ENCODE data around the gene CHRNA5. TPM values are rescaled to one million over a fixed set of nuclear protein-coding genes. Genes with fewer than 3 reads are reported as not detected.
A peak's percentile ranks its signal among the peaks of the same experiment; 100 is the strongest.
"Not testable (repeated sequence)": the region's sequence is repeated elsewhere in the genome, so short reads cannot be mapped to it uniquely, and the experiment has no call there.

CHRNA5 gene
- total RNA-seq = 1 to 10 TPM; 8.4 to 8.9 TPM
- polyA plus RNA-seq = 0.89 TPM

DNA sequence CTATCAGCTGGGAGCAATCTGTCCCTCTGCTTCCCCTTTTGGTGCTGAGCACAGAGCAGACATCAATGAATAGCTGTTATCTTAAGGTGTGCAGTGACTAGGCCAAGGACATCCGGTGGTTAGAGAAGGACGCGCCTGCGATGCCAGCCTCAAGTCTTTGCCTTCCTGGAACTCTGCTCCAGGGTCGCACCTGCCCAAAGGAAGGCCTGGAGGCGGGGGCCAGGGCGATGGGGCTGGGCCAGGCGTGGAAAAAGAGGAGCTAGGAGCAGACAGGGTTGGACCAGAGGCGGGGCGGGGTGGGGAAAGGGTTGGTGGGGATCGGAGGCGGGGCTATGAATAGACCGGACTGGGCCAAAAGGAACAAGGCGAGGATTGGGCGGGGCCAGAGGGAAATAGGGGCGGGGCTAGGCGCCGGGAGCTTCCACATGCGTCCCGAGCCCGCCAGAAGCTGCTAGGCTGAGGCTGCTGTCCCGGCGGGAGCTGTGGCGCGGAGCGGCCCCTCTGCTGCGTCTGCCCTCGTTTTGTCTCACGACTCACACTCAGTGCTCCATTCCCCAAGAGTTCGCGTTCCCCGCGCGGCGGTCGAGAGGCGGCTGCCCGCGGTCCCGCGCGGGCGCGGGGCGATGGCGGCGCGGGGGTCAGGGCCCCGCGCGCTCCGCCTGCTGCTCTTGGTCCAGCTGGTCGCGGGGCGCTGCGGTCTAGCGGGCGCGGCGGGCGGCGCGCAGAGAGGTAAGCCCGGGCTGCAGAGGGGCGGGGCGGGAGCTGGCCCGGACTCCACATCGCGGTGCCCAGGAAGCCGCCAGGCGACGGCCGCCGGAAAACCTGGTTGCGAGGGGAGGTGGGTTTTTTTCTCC, at the start of gene CHRNA5:
Gene CHRNA5 (plus strand): TSS at position 424 of the 854 bp plus-strand sequence. CDS start 200 bp downstream, at position 624.
- H3K4me1 Mint-ChIP-seq = peaks cover 15 to 23% (median 16%) of the 10 kb centered on the region in 3 donors
- peak within 1 kb of the TSS; percentile 76 to 92 (median 89) for H3K4me3 Mint-ChIP-seq

DNA sequence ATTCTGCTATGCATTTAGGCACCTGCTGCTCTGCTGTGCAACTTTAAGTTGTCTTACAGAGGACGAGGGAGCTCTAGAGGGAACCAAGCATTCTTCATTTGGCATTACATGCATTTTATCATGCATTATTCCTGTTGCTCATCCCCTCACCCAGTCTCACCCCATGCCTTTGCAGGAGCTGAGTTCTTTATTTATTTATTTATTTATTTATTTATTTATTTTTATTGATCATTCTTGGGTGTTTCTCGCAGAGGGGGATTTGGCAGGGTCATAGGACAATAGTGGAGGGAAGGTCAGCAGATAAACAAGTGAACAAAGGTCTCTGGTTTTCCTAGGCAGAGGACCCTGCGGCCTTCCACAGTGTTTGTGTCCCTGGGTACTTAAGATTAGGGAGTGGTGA, 45.3 kb upstream of the CHRNA5 start:
- POLR2A ChIA-PET; H3K27me3 Mint-ChIP-seq; H3K4me3 Mint-ChIP-seq; H3K27me3 ChIP-seq (ENCODE audit: insufficient read depth, low read length, poor library complexity, severe bottlenecking); H3K36me3 ChIP-seq (ENCODE audit: insufficient read depth, low read length); H3K9me3 ChIP-seq (ENCODE audit: low read length); H3K9me3 Mint-ChIP-seq; CTCF ChIA-PET; H3K4me1 ChIP-seq (ENCODE audit: insufficient read depth, low read length); H3K4me1 Mint-ChIP-seq; DNase-seq; H3K36me3 Mint-ChIP-seq; H3K27ac ChIP-seq (ENCODE audit: low read depth, low read length); H3K4me3 ChIP-seq (ENCODE audit: low read length); H3K27ac Mint-ChIP-seq: not testable (repeated sequence)

More for the DNA sequence above, at the start of gene CHRNA5:
- peak within 1 kb of the TSS; percentile 66 for H3K4me3 ChIP-seq (ENCODE audit: low read length)
- POLR2A ChIA-PET = interaction anchor here (0.5 to 1.7 kb wide), 4 partner anchors 8 to 128 kb away, joined by 3 to 5 read pairs (median 4); partner anchors contain the start of genes IREB2 and PSMA4
- no peaks in the 10 kb centered on the region for H3K36me3 ChIP-seq (ENCODE audit: insufficient read depth, low read length)
- no peaks in the 10 kb centered on the region for H3K27me3 ChIP-seq (ENCODE audit: insufficient read depth, low read length, poor library complexity, severe bottlenecking)
- H3K9me3 ChIP-seq (ENCODE audit: low read length) = no peaks in the 10 kb centered on the region
- H3K27ac ChIP-seq (ENCODE audit: low read depth, low read length) = no peak within 1 kb of the TSS
- H3K27me3 Mint-ChIP-seq = peaks cover 9 to 15% of the 10 kb centered on the region in 2 donors
- peak within 1 kb of the TSS in 7 of 8 donors; percentile 14 to 88 (median 63) for H3K27ac Mint-ChIP-seq
- peaks cover 14% of the 10 kb centered on the region for H3K4me1 ChIP-seq (ENCODE audit: insufficient read depth, low read length)
- CTCF ChIA-PET = no interaction called here
- H3K36me3 Mint-ChIP-seq = peaks cover 0 to 1% (median 0%) of the 10 kb centered on the region in 3 donors
- H3K9me3 Mint-ChIP-seq = no peaks in the 10 kb centered on the region
- peak; percentile 22 to 69 (median 52) for DNase-seq

DNA sequence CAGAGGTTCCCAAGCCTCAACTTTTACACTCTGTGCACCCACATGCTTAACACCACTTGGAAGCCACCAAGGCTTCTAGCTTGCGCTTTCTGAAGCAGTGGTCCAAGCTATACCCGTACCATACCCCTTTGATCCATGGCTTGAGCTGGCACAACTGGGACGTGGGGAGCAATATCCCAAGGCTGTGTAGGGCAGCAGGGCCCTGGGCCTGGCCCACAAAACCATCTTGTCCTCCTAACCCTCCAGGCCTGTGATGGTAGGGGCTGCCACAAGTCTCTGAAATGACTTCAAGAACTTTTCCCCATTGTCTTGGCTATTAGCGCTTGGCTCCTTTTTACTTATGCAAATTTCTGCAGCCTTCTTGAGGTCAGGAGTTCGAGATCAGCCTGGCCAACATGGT, 41.1 kb upstream of the CHRNA5 start:
- Histone ChIP-seq H3K36me3 (ENCODE audit: insufficient read depth, low read length) (no peaks in the 10 kb centered on the region), H3K27ac (ENCODE audit: low read depth, low read length) (no peak overlapping the region), H3K4me1 (ENCODE audit: insufficient read depth, low read length) (no peaks in the 10 kb centered on the region), H3K4me3 (ENCODE audit: low read length) (no peak overlapping the region), H3K9me3 (ENCODE audit: low read length) (no peaks in the 10 kb centered on the region), H3K27me3 (ENCODE audit: insufficient read depth, low read length, poor library complexity, severe bottlenecking) (no peaks in the 10 kb centered on the region)
- H3K27me3 Mint-ChIP-seq = no peaks in the 10 kb centered on the region
- ChIA-PET CTCF (no interaction called here), POLR2A (no interaction called here)
- H3K4me1 Mint-ChIP-seq = no peaks in the 10 kb centered on the region
- no peak for DNase-seq
- H3K36me3 Mint-ChIP-seq = peaks cover 0 to 3% (median 0%) of the 10 kb centered on the region in 3 donors
- no peak overlapping the region for H3K27ac Mint-ChIP-seq
- no peaks in the 10 kb centered on the region for H3K9me3 Mint-ChIP-seq
- H3K4me3 Mint-ChIP-seq = no peak overlapping the region

DNA sequence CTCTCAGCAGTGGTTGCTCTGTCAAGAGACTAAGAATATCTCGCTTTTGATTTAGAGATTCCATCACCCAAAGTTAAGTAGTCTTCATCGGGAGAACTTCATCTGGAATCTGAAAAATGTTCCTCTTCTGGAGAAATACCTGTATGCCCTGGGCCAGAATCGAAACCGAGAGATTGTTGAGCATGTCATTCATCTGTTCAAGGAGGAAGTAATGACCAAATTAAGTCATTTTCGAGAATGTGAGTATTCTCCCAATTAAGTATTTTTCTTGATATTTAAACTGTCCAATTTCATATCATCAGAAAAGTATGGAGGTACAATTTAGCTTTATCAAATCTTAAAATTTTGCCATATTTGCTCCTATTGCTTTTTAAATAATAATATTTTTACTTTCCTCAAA, 38.0 kb upstream of the CHRNA5 start:
- Histone ChIP-seq H3K27ac (ENCODE audit: low read depth, low read length) (no peak overlapping the region), H3K36me3 (ENCODE audit: insufficient read depth, low read length) (no peaks in the 10 kb centered on the region), H3K27me3 (ENCODE audit: insufficient read depth, low read length, poor library complexity, severe bottlenecking) (no peaks in the 10 kb centered on the region), H3K4me3 (ENCODE audit: low read length) (no peak overlapping the region), H3K9me3 (ENCODE audit: low read length) (no peaks in the 10 kb centered on the region), H3K4me1 (ENCODE audit: insufficient read depth, low read length) (no peaks in the 10 kb centered on the region)
- no peak for DNase-seq
- Mint-ChIP-seq H3K27ac (no peak overlapping the region), H3K9me3 (no peaks in the 10 kb centered on the region), H3K36me3 (peaks cover 0 to 3% (median 0%) of the 10 kb centered on the region in 3 donors), H3K27me3 (no peaks in the 10 kb centered on the region), H3K4me3 (no peak overlapping the region), H3K4me1 (no peaks in the 10 kb centered on the region)
- ChIA-PET POLR2A (no interaction called here), CTCF (no interaction called here)

DNA sequence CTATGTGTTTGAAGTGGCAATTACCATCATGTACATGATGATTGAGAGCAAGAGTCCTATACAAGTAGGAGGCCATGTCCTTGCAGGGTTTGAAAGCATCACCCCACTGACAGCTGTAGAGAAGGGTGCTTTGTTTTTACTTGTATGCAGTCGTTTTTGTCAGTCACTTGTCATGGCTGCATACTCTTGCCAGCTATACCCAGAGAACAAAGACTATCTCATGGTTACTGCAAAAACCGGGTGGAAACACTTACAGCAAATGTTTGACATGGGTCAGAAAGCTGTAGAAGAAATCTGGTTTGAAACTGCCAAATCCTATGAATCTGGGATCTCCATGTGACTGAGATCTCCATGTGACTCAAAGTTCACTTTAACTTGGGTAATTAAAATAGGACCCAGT, 32.0 kb upstream of the CHRNA5 start:
- no peaks in the 10 kb centered on the region for H3K9me3 Mint-ChIP-seq
- POLR2A ChIA-PET = no interaction called here
- H3K27ac Mint-ChIP-seq = no peak overlapping the region
- Histone ChIP-seq H3K4me1 (ENCODE audit: insufficient read depth, low read length) (no peaks in the 10 kb centered on the region), H3K27ac (ENCODE audit: low read depth, low read length) (no peak overlapping the region), H3K9me3 (ENCODE audit: low read length) (no peaks in the 10 kb centered on the region), H3K4me3 (ENCODE audit: low read length) (no peak overlapping the region), H3K27me3 (ENCODE audit: insufficient read depth, low read length, poor library complexity, severe bottlenecking) (no peaks in the 10 kb centered on the region), H3K36me3 (ENCODE audit: insufficient read depth, low read length) (no peaks in the 10 kb centered on the region)
- CTCF ChIA-PET = interaction anchor here (1.8 kb wide), 1 partner anchor 8 kb away, joined by 4 read pairs; no protein-coding TSS in a partner anchor
- no peaks in the 10 kb centered on the region for H3K27me3 Mint-ChIP-seq
- no peaks in the 10 kb centered on the region for H3K4me1 Mint-ChIP-seq
- H3K36me3 Mint-ChIP-seq = no peaks in the 10 kb centered on the region
- no peak overlapping the region for H3K4me3 Mint-ChIP-seq
- DNase-seq = no peak

DNA sequence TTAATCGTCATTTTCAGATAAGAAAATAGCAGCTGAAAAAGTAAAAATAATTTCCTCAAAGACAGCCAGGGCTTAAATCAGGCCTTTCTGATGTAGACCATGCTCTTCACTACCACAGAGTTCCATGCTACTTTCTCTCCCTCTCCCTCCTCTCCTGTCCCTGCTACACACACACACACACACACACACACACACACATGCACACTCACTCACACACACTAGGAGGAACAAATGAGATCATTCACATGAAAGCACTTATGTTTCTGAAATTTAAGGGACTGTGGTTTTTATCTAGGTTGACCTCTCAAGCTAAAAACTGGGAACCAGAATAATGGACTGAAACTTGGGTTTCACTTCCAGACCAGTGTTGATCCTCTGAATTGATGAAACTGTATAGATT, 29.2 kb upstream of the CHRNA5 start:
- Mint-ChIP-seq H3K9me3 (no peaks in the 10 kb centered on the region), H3K36me3 (peaks cover 0 to 10% (median 0%) of the 10 kb centered on the region in 3 donors), H3K27ac (no peak overlapping the region), H3K4me1 (peaks cover 7 to 10% (median 10%) of the 10 kb centered on the region in 3 donors), H3K4me3 (no peak overlapping the region), H3K27me3 (peaks cover 0 to 6% of the 10 kb centered on the region in 2 donors)
- POLR2A ChIA-PET = no interaction called here
- H3K9me3 ChIP-seq (ENCODE audit: low read length) = no peaks in the 10 kb centered on the region
- H3K27ac ChIP-seq (ENCODE audit: low read depth, low read length) = no peak overlapping the region
- no peaks in the 10 kb centered on the region for H3K4me1 ChIP-seq (ENCODE audit: insufficient read depth, low read length)
- DNase-seq = no peak
- H3K27me3 ChIP-seq (ENCODE audit: insufficient read depth, low read length, poor library complexity, severe bottlenecking) = no peaks in the 10 kb centered on the region
- no peaks in the 10 kb centered on the region for H3K36me3 ChIP-seq (ENCODE audit: insufficient read depth, low read length)
- CTCF ChIA-PET = no interaction called here
- no peak overlapping the region for H3K4me3 ChIP-seq (ENCODE audit: low read length)

DNA sequence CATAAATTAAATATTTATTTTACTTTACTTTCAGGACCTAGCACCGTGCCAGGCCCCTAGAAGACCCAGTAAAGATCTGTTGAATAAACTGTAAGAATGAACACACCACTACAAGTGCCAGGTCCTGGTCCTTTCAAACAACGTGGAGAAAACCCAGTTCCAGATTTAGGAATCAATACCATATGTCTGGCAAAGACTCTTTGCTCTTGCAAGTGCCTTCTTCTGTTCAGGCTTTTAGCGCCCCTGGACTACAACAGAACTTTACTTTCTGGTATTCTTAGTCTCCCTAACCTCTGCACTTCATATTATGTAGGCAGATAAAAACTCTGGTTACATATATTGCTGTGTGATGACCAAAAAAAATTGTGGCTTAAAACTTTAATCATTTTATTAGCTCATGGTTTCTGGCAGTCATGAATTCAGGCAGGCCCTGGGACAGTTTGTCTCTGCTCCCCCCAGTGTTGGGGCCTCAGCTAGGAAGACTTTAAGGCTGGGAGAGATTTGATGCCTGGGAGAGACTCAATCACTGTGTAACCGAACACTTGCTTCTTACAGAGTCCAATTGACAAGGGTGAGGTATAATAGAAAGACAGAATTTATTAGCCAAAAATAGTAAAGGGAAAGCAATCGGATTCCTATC, 27.9 kb upstream of the CHRNA5 start:
- DNase-seq = no peak
- CTCF ChIA-PET = no interaction called here
- Histone ChIP-seq H3K27me3 (ENCODE audit: insufficient read depth, low read length, poor library complexity, severe bottlenecking) (no peaks in the 10 kb centered on the region), H3K9me3 (ENCODE audit: low read length) (no peaks in the 10 kb centered on the region), H3K36me3 (ENCODE audit: insufficient read depth, low read length) (no peaks in the 10 kb centered on the region), H3K4me1 (ENCODE audit: insufficient read depth, low read length) (peaks cover 12% of the 10 kb centered on the region), H3K27ac (ENCODE audit: low read depth, low read length) (no peak overlapping the region), H3K4me3 (ENCODE audit: low read length) (no peak overlapping the region)
- peak overlapping the region in 2 of 7 donors; percentile 70 to 90 for H3K4me3 Mint-ChIP-seq
- H3K27ac Mint-ChIP-seq = peak overlapping the region in 1 of 8 donors; percentile 99
- POLR2A ChIA-PET = no interaction called here
- peaks cover 0 to 6% of the 10 kb centered on the region in 2 donors for H3K27me3 Mint-ChIP-seq
- H3K4me1 Mint-ChIP-seq = peaks cover 18 to 22% (median 22%) of the 10 kb centered on the region in 3 donors
- peaks cover 0 to 21% (median 3%) of the 10 kb centered on the region in 3 donors for H3K36me3 Mint-ChIP-seq
- H3K9me3 Mint-ChIP-seq = no peaks in the 10 kb centered on the region

DNA sequence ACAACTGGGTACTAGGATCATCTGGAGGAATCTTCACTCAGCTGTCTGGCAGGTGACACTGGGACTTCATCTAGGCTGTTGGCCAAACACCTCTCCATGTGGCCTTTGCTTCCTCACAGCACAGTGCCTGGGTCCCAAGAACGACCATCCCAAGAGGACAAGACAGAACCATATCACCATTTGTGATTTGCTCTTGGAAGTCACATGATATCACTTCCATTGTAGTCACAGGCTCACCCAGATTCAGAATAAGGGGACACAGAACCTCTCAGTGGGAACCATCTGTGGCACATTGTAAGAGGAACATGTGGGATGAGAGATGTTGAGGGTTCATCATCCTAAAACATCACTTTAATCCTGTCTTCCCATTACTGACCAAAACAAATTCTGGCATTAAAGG, 27.0 kb upstream of the CHRNA5 start:
- Mint-ChIP-seq H3K4me1 (peaks cover 27 to 32% (median 31%) of the 10 kb centered on the region in 3 donors), H3K36me3 (peaks cover 0 to 31% (median 8%) of the 10 kb centered on the region in 3 donors), H3K4me3 (peak overlapping the region in 5 of 7 donors; percentile 20 to 97 (median 90)), H3K27me3 (peaks cover 0 to 6% of the 10 kb centered on the region in 2 donors), H3K27ac (peak overlapping the region in 6 of 8 donors; percentile 6 to 99 (median 66)), H3K9me3 (no peaks in the 10 kb centered on the region)
- CTCF ChIA-PET = no interaction called here
- Histone ChIP-seq H3K27ac (ENCODE audit: low read depth, low read length) (no peak overlapping the region), H3K36me3 (ENCODE audit: insufficient read depth, low read length) (peaks cover 6% of the 10 kb centered on the region), H3K9me3 (ENCODE audit: low read length) (no peaks in the 10 kb centered on the region), H3K4me3 (ENCODE audit: low read length) (no peak overlapping the region), H3K27me3 (ENCODE audit: insufficient read depth, low read length, poor library complexity, severe bottlenecking) (no peaks in the 10 kb centered on the region), H3K4me1 (ENCODE audit: insufficient read depth, low read length) (peaks cover 20% of the 10 kb centered on the region)
- no peak for DNase-seq
- POLR2A ChIA-PET = no interaction called here
